ENCODE results near the gene RPUSD1.
"Not testable (repeated sequence)": the region's sequence is repeated elsewhere in the genome, so short reads cannot be mapped to it uniquely, and the experiment has no call there.

Gene RPUSD1

GRCh38 chr16:781346-782010 is 6.7 kb downstream of the RPUSD1 start:
- no peak for DNase-seq

GRCh38 chr16:780296-780695 is 7.9 kb downstream of the RPUSD1 start:
- no peak for DNase-seq

GRCh38 chr16:779561-779960 is 8.6 kb downstream of the RPUSD1 start:
- no peak for DNase-seq

GRCh38 chr16:778909-779527 is 9.2 kb downstream of the RPUSD1 start:
- DNase-seq, result no peak

- DNase-seq, result no peak
Measured at GRCh38 chr16:778447-778846, 9.7 kb downstream of the RPUSD1 start.

GRCh38 chr16:777826-778225 is 10.4 kb downstream of the RPUSD1 start:
- no peak for DNase-seq

- no peak for DNase-seq
Measured at GRCh38 chr16:776824-777223, 11.4 kb downstream of the RPUSD1 start.

GRCh38 chr16:776298-776697 is 11.9 kb downstream of the RPUSD1 start:
- not testable (repeated sequence) for DNase-seq

GRCh38 chr16:775236-775796 is 12.9 kb downstream of the RPUSD1 start:
- no peak for DNase-seq

GRCh38 chr16:774086-775001 is 13.8 kb downstream of the RPUSD1 start:
- no peak for DNase-seq

GRCh38 chr16:772959-773358 is 15.2 kb downstream of the RPUSD1 start:
- DNase-seq, result no peak

- DNase-seq, result no peak
Measured at GRCh38 chr16:770411-770810, 17.8 kb downstream of the RPUSD1 start.

- no peak for DNase-seq
Measured at GRCh38 chr16:769934-770333, 18.2 kb downstream of the RPUSD1 start.

- DNase-seq, result no peak
Measured at GRCh38 chr16:769184-769784, 18.9 kb downstream of the RPUSD1 start.

- DNase-seq, result no peak
Measured at GRCh38 chr16:768428-768827, 19.8 kb downstream of the RPUSD1 start.

- no peak for DNase-seq
Measured at GRCh38 chr16:767743-768235, 20.4 kb downstream of the RPUSD1 start.

GRCh38 chr16:766820-767640 is 21.2 kb downstream of the RPUSD1 start:
- no peak for DNase-seq

- DNase-seq, result no peak
Measured at GRCh38 chr16:766008-766819, 22.0 kb downstream of the RPUSD1 start.

GRCh38 chr16:765488-765865 is 22.7 kb downstream of the RPUSD1 start:
- DNase-seq, result no peak

- no peak for DNase-seq
Measured at GRCh38 chr16:764848-765487, 23.2 kb downstream of the RPUSD1 start.
